GM19468 (cell line): ENCODE results near the gene CNN2.
"Not testable (repeated sequence)": the region's sequence is repeated elsewhere in the genome, so short reads cannot be mapped to it uniquely, and the experiment has no call there.

Source experiments
- ATAC-seq: cut with Tn5 transposase; IDR thresholded peaks from one replicate; pipeline ENCODE4 v1.9.1; 2021; ENCODE audit warnings: mild to moderate bottlenecking, moderate library complexity, moderate number of reproducible peaks; ENCODE audit not compliant: unreplicated experiment; ENCODE audit errors: extremely low read depth

The CNN2 gene

DNA sequence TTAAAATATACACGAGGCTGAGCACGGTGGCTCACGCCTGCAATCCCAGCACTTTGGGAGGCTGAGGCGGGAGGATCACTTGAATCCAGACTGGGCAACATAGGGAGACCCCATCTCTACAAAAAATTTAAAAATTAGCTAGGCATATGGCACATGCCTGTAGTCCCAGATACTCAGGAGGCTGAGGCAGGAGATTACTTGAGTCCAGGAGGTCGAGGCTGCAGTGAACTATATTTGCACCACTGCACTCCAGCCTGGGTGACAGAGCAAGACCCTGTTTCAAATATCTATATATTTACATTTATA is 2.6 kb upstream of the CNN2 start:
- not testable (repeated sequence) for ATAC-seq

DNA sequence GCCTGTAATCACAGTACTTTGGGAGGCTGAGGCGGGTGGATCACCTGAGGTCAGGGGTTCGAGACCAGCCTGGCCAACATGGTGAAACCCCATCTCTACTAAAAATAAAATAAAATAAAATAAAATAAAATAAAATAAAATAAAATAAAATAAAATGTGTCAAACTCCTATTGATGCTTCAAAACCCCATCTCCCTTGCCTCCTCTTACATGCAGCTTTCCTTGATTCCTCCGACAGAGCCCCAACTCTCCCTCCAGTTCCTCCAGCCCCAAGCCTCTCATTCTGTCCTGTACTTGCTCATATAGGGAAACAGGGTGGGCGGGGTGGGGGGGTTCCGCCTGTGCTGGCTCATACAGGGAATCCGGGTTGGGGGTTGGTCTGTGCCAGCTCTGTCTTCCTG is 1.3 kb upstream of the CNN2 start:
- not testable (repeated sequence) for ATAC-seq

DNA sequence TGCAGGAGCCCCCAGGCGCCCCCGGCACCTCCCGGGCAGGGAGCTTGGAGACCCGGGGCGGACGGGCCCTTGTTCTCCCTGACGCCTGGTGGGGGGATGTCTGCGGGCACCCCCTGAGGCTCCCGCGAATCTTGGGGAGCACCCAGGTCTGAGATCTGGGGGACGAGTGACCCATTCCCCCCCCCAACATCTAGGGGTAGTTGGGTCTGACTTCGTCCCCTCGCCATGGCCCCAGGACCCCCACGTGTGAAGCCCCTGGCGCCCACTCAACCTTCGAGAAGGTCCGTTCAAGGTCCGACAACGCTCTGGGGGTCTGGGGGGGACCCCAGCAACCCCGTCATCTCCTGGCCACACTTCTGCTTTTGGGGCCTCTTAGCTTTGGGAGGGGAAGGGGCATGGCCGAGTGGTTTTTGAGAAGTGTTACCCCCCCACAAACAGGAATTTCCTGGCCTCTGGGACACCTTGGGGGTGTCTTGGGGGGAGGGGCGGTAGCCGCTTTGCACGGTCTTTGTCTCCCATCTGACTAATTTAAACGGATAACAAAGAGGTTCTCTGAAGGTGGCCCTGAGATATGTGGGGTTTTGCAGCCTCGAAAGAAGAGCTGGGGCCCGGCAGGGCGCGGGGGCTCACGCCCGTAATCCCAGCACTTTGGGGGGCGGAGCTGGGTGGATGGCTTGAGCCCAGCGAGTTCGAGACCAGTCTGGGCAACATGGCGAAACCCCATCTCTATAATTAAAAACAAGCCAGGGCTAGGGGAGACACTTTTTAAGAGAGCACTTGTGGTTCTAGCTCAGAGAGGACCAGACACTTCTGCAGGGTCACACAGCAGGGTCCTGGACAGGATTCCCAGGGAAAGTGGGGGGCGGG is 608 bp downstream of the CNN2 start:
- ATAC-seq = no peak

DNA sequence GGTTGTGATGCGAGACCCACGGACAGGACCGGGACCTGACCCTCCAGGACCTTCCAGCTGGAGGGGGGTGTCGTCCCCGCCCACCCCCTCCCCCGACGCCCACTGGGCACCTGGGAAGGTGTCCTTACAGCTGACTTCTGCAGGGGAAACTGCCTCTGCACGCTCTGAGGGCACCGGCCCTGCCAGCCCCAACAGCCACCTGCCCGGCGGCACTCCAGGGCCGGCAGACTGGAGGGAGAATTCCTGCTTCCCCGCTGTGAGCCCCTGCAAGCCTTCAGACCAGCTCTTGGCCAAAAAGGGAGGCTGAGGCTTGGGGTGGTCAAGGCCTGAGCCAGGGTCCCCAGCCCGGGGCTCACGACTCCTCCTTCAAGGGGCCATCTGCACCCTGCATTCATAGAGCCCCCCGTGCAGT is 1.2 kb downstream of the CNN2 start:
- no peak for ATAC-seq

DNA sequence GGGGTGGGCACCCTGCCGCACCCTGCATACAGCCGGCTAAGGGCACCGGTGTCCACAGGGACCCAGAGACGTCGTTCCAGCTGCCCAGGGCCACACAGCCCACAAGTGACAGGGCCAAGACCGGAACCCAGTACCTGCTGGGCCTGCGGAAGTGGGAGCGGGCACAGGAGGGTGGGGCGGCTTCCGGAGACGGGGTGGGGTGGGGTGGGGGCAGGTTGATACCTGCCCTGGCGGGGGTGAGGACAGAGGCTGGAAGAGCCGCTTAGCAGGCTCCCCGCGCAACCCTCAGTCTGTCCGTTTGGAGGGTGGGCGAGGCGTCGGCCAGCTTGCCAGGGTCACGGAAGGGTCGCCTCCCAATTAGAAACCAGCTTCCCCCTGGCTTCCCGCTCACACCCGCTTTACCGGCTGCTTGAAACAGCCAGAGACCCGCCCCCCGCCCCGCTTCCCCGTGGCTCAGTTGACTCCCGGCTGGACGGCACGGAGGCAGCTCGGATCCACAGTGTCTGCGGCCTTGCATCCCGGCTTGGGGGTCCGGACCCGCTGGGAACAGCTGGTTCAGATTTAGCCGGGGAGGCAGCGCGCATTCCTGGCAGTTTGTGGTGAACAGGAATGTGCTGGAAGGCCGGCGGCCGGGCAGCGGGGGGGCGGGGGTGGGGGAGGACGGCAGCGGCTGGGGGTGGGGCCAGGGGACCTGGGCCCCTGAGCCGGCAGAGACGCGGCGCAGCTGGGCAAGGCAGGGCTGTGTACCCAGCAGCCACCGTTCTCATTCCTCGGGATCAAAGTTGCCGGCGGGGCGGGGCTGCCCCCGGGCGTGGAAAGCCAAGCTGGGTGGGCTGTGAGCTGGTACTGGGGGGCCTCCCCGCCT is 1.9 kb downstream of the CNN2 start:
- ATAC-seq = no peak

DNA sequence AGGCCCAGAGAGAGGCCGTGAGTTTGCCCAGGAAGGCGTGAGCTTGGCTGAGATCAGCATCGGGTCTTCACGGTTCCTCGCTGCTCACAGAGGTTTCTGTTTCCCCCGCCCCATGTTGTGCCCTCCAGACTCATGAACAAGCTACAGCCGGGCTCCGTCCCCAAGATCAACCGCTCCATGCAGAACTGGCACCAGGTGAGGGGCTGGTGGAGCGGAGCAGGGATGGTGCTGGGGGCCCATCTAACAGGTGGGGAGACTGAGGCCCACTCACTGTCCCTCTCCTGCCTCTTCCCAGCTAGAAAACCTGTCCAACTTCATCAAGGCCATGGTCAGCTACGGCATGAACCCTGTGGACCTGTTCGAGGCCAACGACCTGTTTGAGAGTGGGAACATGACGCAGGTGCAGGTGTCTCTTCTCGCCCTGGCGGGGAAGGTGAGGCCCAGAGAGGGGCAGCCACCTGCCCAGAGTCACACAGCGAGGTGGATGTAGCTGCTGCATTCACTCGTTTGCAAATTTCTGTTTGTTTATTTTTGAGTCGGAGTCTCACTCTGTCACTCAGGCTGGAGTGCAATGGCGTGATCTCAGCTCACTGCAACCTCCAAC is 6.0 kb downstream of the CNN2 start:
- no peak for ATAC-seq

DNA sequence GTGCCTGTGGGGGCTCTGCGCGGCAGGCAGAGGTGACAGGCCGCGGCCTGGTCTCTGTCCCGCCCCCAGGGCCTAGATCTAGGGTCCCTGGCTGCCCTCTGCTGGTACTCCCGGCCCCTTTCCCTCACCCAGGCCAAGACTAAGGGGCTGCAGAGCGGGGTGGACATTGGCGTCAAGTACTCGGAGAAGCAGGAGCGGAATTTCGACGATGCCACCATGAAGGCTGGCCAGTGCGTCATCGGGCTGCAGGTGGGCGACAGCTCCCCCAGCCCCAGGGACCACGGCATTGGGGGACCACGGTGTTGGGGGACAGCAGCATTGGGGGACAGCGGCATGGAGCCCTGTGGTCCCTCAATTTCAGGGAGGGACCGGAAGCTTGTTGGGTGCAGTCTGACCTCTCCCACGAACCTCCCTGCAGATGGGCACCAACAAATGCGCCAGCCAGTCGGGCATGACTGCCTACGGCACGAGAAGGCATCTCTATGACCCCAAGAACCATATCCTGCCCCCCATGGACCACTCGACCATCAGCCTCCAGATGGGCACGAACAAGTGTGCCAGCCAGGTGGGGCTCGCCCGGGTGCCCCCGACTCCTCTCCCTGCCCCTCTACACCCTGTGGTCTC is 9.7 kb downstream of the CNN2 start:
- ATAC-seq = no peak

DNA sequence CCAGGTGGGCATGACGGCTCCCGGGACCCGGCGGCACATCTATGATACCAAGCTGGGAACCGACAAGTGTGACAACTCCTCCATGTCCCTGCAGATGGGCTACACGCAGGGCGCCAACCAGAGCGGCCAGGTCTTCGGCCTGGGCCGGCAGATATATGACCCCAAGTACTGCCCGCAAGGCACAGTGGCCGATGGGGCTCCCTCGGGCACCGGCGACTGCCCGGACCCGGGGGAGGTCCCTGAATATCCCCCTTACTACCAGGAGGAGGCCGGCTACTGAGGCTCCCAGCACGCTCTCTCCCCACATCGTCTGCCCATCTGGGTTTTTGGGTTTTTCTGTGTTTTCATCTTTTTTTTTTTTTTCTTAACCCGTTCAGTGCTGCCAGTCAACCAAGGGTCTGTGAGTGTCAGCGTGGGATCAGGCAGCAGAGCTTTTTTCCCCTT is 11.2 kb downstream of the CNN2 start:
- no peak for ATAC-seq

DNA sequence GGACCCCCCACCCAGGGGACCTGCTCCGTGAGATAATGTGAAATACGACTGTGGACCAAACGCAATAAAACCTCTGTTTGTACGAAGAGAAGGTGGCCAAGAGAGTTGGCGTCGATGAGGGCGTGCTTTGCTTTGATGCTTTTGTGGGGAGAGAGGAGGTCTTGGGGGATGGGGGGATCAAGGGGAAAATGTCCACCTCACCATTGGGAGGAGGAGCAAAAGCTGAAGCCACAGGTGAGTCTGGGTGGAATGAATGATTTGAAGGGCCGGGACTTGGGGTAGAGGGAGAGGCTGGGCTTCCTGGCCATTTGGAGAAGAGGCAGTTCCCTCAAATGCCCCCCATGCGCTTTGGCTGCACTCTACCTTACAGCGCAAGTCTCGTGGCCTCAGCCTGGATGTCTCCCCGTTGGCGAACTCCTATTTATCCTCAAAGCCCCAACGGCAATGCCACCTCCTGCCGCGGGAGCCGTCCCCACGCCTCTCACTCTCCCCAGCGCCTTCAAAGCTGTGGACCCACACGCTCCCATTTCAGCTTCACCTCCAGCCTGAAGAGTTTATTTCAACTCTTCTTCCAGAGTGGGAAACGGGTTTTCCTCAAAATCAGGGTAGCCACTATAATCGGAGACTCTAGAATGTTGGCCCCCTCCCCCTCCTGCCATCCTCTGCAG is 12.7 kb downstream of the CNN2 start:
- ATAC-seq = no peak

DNA sequence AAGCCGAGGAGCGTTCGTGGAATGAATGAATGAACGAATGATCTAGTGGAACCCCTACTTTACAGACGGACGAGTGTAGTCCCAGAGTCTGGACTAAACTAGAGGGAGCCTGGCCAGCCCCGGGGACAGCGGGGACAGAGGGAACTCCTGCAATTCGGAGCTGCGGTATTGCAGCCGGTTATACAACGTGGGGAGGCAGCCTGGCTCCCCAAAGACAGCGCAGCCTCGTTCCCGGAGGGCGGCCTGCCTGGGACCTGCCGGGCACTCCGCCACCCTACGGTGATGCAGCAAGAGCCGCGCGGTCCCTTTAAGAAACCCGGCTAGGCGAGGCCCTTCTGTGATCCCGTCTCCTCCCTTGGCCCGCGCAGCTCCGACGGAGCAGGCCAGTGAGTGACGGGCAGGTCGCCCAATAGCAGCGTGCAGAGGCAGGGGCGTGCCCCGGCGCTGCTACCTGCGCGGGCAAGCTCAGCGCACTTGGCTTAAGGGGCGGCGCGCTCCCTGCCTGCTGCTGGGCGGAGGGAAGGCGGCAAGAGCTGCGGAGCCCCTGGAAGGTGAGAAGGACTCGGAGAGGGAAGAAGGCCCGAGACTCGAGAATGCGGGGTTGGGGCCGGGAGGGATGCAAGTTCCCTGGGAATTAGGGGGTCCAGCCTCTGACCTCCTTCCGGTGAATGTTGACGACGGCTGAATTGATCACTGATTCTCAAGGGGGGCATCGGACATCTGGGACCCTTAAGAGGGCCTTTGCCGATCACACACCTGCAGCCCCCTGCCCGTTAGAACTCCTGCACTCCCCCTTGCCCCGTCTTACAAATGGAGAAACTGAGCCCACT is 13.5 kb downstream of the CNN2 start, which contains the start of gene ABCA7:
Gene ABCA7, plus strand, starts transcription at position 462 of the 830 bp plus-strand sequence. CDS start 1,255 bp downstream, outside the sequence.
- ATAC-seq = peak; percentile 65

DNA sequence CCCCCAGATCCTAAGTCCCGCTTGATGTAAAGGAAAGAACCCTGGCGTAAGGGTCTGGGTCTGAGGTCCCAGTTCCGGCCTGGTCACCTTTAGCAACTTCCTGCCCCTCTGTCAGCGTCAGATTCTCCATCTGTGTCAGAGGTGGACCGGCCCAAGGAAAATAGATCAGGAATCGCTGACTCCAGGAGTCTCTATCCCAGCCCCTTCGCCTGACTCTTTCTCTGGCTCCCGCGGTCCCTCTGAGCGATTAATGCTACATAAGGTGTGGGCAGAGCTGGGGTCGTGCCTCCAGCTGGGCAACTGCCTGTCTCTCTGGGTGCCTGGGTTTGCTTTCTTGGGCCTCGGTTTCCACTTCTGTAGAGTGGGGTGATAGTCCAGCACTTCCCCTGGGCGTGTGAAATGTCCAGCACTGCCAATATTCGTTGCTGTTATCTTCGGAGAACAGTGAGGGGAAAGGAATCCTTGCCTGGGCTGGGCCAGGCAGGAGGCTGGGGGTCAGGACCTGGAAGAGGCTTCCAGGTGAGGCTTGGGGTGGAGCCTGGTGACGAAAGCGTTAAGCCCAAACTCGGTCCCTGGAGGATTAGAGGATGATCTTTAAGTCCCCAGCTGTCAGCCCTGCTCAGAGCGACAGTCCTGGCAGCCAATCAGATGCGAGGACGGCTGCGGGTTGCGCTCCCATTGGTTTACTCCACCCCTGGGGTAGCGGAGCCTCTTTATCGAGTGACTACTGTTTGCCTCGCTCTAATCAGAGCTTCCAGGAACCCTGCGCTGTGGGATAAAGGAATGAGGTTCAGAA is 14.3 kb downstream of the CNN2 start:
- ATAC-seq = no peak

DNA sequence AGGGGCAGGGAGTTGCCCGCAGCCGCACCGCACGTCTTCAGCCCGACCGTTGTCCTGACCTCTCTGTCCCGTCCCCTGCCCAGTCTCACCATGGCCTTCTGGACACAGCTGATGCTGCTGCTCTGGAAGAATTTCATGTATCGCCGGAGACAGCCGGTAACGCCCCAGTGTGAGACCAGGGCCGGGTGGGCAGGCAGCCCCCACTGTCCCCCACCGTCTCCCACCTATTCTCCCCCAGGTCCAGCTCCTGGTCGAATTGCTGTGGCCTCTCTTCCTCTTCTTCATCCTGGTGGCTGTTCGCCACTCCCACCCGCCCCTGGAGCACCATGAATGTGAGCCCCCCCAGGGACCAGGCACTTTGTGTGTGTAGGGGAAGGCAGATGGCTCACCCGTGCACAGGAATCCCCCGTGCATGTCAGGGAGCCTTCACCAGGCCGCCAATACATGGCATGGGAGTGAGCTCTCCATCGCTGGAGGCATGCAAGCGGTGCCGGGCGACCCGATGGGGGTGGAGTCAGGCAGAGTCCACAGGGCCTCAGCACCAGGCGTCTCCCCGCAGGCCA is 14.9 kb downstream of the CNN2 start:
- no peak for ATAC-seq

DNA sequence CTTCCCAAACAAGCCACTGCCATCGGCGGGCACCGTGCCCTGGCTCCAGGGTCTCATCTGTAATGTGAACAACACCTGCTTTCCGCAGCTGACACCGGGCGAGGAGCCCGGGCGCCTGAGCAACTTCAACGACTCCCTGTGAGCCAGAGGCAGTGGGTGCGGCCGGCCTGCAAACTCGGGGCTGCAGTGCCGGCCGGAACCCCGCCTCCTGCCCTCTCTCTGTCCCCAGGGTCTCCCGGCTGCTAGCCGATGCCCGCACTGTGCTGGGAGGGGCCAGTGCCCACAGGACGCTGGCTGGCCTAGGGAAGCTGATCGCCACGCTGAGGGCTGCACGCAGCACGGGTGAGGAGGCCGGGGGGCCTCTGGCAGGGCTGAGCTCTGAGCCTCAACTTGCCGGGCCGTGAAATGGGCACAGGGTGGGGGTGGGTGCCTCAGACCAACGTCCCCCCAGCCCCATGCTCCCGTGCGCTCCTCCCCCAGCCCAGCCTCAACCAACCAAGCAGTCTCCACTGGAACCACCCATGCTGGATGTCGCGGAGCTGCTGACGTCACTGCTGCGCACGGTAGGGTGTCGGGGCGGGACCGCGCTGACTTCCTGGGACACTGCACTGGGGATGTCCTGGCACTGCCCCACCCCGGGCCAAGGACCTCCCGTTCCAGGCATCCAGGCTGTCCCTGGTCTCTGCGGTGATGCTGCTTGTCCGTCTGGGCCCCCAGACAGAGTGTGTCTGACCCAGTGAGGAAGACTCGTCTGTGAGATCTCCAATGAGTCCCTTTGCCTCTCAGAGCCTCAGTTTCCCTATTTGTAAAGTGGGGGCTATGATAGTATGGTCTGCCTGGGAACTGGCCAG is 15.7 kb downstream of the CNN2 start:
- no peak for ATAC-seq

DNA sequence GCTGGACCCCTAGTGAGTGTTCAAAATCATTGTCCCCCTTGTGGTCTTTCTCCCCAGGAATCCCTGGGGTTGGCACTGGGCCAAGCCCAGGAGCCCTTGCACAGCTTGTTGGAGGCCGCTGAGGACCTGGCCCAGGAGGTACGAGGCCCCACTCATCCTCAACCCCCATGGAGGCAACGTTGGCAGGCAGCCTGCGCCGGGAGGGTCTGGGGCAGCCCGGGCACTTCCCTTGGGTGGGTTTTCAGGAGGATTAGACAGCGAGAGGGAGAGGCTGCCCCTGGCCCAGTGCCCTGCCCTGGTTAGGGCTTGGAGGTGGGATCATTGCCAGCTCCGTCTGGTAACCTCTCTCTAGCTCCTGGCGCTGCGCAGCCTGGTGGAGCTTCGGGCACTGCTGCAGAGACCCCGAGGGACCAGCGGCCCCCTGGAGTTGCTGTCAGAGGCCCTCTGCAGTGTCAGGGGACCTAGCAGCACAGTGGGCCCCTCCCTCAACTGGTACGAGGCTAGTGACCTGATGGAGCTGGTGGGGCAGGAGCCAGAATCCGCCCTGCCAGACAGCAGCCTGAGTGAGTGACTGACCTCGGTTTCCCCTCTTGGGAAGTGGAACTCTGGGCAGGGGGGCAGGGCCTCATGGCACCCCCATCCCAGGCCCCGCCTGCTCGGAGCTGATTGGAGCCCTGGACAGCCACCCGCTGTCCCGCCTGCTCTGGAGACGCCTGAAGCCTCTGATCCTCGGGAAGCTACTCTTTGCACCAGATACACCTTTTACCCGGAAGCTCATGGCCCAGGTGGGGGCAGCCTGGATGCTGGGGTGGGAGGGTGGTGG is 16.5 kb downstream of the CNN2 start:
- ATAC-seq = no peak

DNA sequence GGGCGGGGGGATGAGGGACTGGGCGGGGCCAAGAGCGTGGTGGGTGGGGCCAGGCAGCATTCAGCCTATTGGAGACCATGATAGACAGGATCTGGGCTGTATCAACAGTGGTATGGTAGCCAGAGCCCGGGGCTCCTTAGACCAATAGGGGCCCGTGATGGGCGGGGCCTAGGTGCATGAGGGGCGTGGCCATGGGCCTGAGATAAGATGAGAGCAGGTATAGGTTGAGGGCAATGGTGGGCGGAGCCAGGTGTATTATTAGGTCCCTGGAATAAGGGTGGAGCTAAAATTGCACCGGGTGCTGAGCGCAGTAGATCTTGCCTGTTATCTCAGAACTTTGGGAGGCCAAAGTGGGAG is 18.8 kb downstream of the CNN2 start:
- no peak for ATAC-seq

DNA sequence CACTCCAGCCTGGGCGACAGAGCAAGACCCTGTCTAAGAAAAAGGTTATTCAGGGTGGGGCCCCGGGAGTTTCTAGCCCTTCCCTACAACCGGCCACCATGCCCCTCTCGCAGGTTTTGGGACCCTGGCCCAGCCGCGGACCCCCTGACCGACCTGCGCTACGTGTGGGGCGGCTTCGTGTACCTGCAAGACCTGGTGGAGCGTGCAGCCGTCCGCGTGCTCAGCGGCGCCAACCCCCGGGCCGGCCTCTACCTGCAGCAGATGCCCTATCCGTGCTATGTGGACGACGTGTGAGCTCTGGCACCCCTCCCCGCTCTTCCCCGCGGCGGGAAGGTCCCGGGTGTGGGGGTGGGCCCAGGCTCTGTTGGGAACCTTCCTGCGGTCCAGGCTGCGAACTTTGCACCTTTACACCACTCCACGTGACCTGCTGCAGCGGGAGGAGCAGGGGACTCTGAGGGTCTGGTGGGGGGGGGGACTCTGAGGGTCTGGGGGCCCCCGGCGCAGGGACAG is 19.8 kb downstream of the CNN2 start:
- ATAC-seq = no peak
